Activated CD8-positive, alpha-beta T cell treated with anti-CD3 and anti-CD28 coated beads for 36 hours (primary cell): ENCODE measurements around the gene AGPAT2. TPM values are rescaled to one million over a fixed set of nuclear protein-coding genes. Genes with fewer than 3 reads are reported as not detected.

ENCODE experiments used
- ATAC-seq: fragments of 200-7000 bp; cut with Tn5 transposase; one replicate; pipeline ENCODE4 v1.10.0; 2021; ENCODE audit warnings: mild to moderate bottlenecking, moderate library complexity
- CTCF ChIA-PET: fragments of 350-600 bp; sonication (Branson Sonifier 250); formaldehyde crosslinking; loops from one replicate; lab custom pipeline; 2021; ENCODE audit warnings: antibody characterized with exemption; lab: Charles Lee
- POLR2A ChIA-PET: fragments of 350-600 bp; sonication (Branson Sonifier 250); formaldehyde crosslinking; loops from one replicate; lab custom pipeline; 2021; ENCODE audit warnings: antibody characterized with exemption; lab: Charles Lee
- DNase-seq: peaks from one replicate; pipeline ENCODE4 v3.0.0-alpha.2; 2020
- H3K27ac Mint-ChIP-seq: one replicate; pipeline ENCODE4 v1.8.0; 2021; ENCODE audit warnings: mild to moderate bottlenecking, mixed read lengths
- H3K27me3 Mint-ChIP-seq: one replicate; pipeline ENCODE4 v1.8.0; 2021; ENCODE audit warnings: mixed read lengths
- H3K36me3 Mint-ChIP-seq: one replicate; pipeline ENCODE4 v1.8.0; 2021; ENCODE audit warnings: low read depth, mixed read lengths
- H3K4me1 Mint-ChIP-seq: one replicate; pipeline ENCODE4 v1.8.0; 2021; ENCODE audit warnings: low read depth, mixed read lengths
- H3K4me3 Mint-ChIP-seq: one replicate; pipeline ENCODE4 v1.8.0; 2021; ENCODE audit warnings: mild to moderate bottlenecking, moderate library complexity, mixed read lengths
- H3K9me3 Mint-ChIP-seq: one replicate; pipeline ENCODE4 v1.8.0; 2021; ENCODE audit warnings: mixed read lengths
- CTCF ChIP-seq: fragments of 200-600 bp; IDR thresholded peaks from one replicate; pipeline ENCODE4 v1.8.0; 2022; ENCODE audit warnings: antibody characterized with exemption, mild to moderate bottlenecking
- intact Hi-C: fragments of 100-400 bp; cut with micrococcal nuclease; formaldehyde crosslinking; loops from one replicate; pipeline ENCODE4 v1.10.0; 2022
- total RNA-seq, 2 experiments: library from RNA; stranded (reverse); gene quantifications; one replicate each; pipeline ENCODE4 v1.2.3, GENCODE V29; 2021

Gene AGPAT2
- total RNA-seq, 2 experiments from 2014 or later = 11.3 to 11.8 TPM

GRCh38 chr9:136628268-136628667 is 59.0 kb downstream of the AGPAT2 start:
- POLR2A ChIA-PET = interaction anchor here (1.2 to 1.7 kb wide), 2 partner anchors 29 to 80 kb away, joined by 3 read pairs; no protein-coding TSS in a partner anchor
- CTCF ChIA-PET = interaction anchor here (0.7 to 7.6 kb wide), 7 partner anchors 11 to 141 kb away, joined by 3 to 93 read pairs (median 3); no protein-coding TSS in a partner anchor
- DNase-seq (no peak), ATAC-seq (no peak)
- H3K9me3 Mint-ChIP-seq = no peaks in the 10 kb centered on the region
- intact Hi-C loops = no loop called here
- TF ChIP-seq CTCF = no peak
- H3K4me1 Mint-ChIP-seq = peaks cover 1% of the 10 kb centered on the region
- no peak overlapping the region for H3K4me3 Mint-ChIP-seq
- no peaks in the 10 kb centered on the region for H3K36me3 Mint-ChIP-seq
- H3K27ac Mint-ChIP-seq = no peak overlapping the region
- peaks cover 6% of the 10 kb centered on the region for H3K27me3 Mint-ChIP-seq

DNA sequence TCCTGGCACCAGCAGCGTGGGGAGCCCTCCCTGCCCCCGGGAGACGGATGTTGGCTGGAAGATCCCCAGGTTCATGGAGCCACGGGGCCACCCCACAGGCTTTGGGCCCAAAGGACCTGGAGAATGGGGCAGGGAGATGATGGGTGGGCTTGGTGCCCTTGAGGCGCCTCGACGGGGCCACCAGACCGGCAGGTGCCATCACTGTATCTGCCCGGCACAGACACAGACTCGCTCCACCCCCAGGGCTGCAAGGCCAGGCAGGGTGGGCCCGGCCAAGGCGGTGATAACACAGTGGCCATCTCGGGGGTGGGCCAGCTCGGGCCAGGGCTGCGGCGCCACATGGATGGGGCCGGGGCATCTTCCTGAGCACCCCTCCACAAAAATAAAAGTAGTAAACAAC is 59.6 kb downstream of the AGPAT2 start:
- Mint-ChIP-seq H3K36me3 (no peaks in the 10 kb centered on the region), H3K4me3 (no peak overlapping the region), H3K4me1 (peaks cover 1% of the 10 kb centered on the region), H3K27ac (no peak overlapping the region), H3K27me3 (peaks cover 6% of the 10 kb centered on the region), H3K9me3 (no peaks in the 10 kb centered on the region)
- ChIA-PET POLR2A (interaction anchor here (1.2 to 1.7 kb wide), 2 partner anchors 29 to 79 kb away, joined by 3 read pairs; no protein-coding TSS in a partner anchor), CTCF (interaction anchor here (1.0 to 7.6 kb wide), 4 partner anchors 10 to 141 kb away, joined by 3 to 93 read pairs (median 4); no protein-coding TSS in a partner anchor)
- ATAC-seq (no peak), DNase-seq (no peak)
- intact Hi-C loops = no loop called here
- TF ChIP-seq CTCF = no peak

- no peak overlapping the region for H3K27ac Mint-ChIP-seq
- DNase-seq = no peak
- no peak for TF ChIP-seq CTCF
- ChIA-PET POLR2A (interaction anchor here (1.7 kb wide), 1 partner anchor 79 kb away, joined by 3 read pairs; no protein-coding TSS in a partner anchor), CTCF (interaction anchor here (1.2 to 7.6 kb wide), 4 partner anchors 9 to 140 kb away, joined by 3 to 93 read pairs (median 3); no protein-coding TSS in a partner anchor)
- H3K4me3 Mint-ChIP-seq = no peak overlapping the region
- no peak for ATAC-seq
- peaks cover 1% of the 10 kb centered on the region for H3K4me1 Mint-ChIP-seq
- intact Hi-C loops = no loop called here
- H3K27me3 Mint-ChIP-seq = peaks cover 6% of the 10 kb centered on the region
- no peaks in the 10 kb centered on the region for H3K36me3 Mint-ChIP-seq
- no peaks in the 10 kb centered on the region for H3K9me3 Mint-ChIP-seq
These were observed 60.3 kb downstream of the AGPAT2 start for GRCh38 chr9:136626740-136627642.

DNA sequence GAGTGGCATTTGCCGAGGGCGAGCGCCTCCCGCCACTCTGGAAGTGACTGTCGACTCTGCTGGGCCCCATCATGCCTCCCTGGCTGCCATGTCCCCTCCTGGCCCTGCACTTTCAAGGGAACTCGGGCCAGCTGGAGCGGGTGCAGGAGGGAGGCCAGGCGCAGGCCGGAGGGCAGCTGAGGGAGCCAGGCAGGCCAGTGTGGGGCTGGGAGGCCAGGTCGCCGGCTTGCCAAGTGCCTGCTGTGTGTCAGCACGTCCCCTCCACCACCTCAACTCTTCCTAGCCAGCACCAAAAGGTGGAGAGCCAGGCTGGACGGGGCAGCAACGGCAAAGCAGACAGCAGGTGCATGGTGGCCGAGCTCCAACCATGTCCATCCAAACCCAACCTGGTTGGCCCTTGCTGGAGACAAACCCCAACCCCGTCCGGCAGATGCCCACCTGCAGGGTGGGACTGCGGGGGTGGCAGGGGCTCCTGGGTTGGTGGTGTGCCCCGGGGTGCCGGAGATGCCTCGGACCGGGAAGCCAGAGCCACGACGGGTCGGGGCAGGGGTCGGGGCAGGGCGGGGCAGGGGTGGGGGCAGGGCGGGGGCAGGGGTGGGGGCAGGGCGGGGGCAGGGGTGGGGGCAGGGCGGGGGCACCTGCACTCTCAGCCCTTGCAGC is 61.1 kb downstream of the AGPAT2 start:
- CTCF ChIA-PET = interaction anchor here (1.2 to 7.6 kb wide), 2 partner anchors 102 to 139 kb away, joined by 3 to 93 read pairs; no protein-coding TSS in a partner anchor
- Mint-ChIP-seq H3K9me3 (no peaks in the 10 kb centered on the region), H3K4me1 (peaks cover 1% of the 10 kb centered on the region), H3K27me3 (peaks cover 6% of the 10 kb centered on the region), H3K36me3 (no peaks in the 10 kb centered on the region), H3K4me3 (no peak overlapping the region), H3K27ac (no peak overlapping the region)
- POLR2A ChIA-PET = no interaction called here
- no peak for TF ChIP-seq CTCF
- ATAC-seq (no peak), DNase-seq (no peak)
- intact Hi-C loops = no loop called here
